H9 (cell line): ENCODE measurements around the gene DAAM1. TPM values are rescaled to one million over a fixed set of nuclear protein-coding genes. Genes with fewer than 3 reads are reported as not detected.

Experiments used
- DNase-seq: peaks from one replicate; pipeline ENCODE4 v3.0.0-alpha.2; 2017
- H2AFZ ChIP-seq: one replicate; pipeline ENCODE4 v1.6.1; 2013; ENCODE audit warnings: mild to moderate bottlenecking, low read length, control low read depth, moderate library complexity
- H2AK5ac ChIP-seq: 2 replicates; pipeline ENCODE4 v1.6.1; 2013; ENCODE audit warnings: low read length, control low read depth, mixed read lengths; ENCODE audit not compliant: insufficient read length
- H2BK120ac ChIP-seq: one replicate; pipeline ENCODE4 v1.6.1; 2013; ENCODE audit warnings: low read depth, mild to moderate bottlenecking, low read length, control low read depth, inconsistent platforms; ENCODE audit not compliant: poor library complexity, severe bottlenecking
- H2BK12ac ChIP-seq: 2 replicates; pipeline ENCODE4 v1.6.1; 2013; ENCODE audit warnings: low read length, control low read depth, mixed read lengths, low read depth; ENCODE audit not compliant: insufficient read length
- H2BK15ac ChIP-seq: 2 replicates; pipeline ENCODE4 v1.6.1; 2013; ENCODE audit warnings: low read depth, low read length, control low read depth
- H2BK20ac ChIP-seq: one replicate; pipeline ENCODE4 v1.6.1; 2013; ENCODE audit warnings: low read depth, mild to moderate bottlenecking, low read length, control low read depth, inconsistent platforms; ENCODE audit not compliant: poor library complexity, severe bottlenecking
- H2BK5ac ChIP-seq: 2 replicates; pipeline ENCODE4 v1.6.1; 2013; ENCODE audit warnings: low read length, control low read depth, mixed read lengths; ENCODE audit not compliant: insufficient read length
- H3K14ac ChIP-seq: 2 replicates; pipeline ENCODE4 v1.6.1; 2013; ENCODE audit warnings: low read length, control low read depth; ENCODE audit not compliant: insufficient read depth
- H3K18ac ChIP-seq: 2 replicates; pipeline ENCODE4 v1.6.1; 2013; ENCODE audit warnings: low read depth, mild to moderate bottlenecking, mixed read lengths, low read length, control low read depth; ENCODE audit not compliant: insufficient read length
- H3K23ac ChIP-seq: 2 replicates; pipeline ENCODE4 v1.6.1; 2013; ENCODE audit warnings: low read length, control low read depth, mixed read lengths, low read depth; ENCODE audit not compliant: insufficient read length
- H3K23me2 ChIP-seq: 2 replicates; pipeline ENCODE4 v1.6.1; 2013; ENCODE audit warnings: low read depth, mild to moderate bottlenecking, mixed read lengths, low read length, control low read depth; ENCODE audit not compliant: insufficient read length, poor library complexity, severe bottlenecking
- H3K27ac ChIP-seq: 2 replicates; pipeline ENCODE4 v1.5.1; 2013; ENCODE audit warnings: low read length, control low read depth, mixed read lengths, low read depth; ENCODE audit not compliant: insufficient read length
- H3K27me3 ChIP-seq: 2 replicates; pipeline ENCODE4 v1.6.1; 2013; ENCODE audit warnings: low read length, control low read depth, inconsistent platforms; ENCODE audit not compliant: insufficient read depth
- H3K4ac ChIP-seq: 2 replicates; pipeline ENCODE4 v1.6.1; 2013; ENCODE audit warnings: low read depth, mild to moderate bottlenecking, control low read depth, inconsistent platforms, low read length, moderate library complexity
- H3K4me1 ChIP-seq: 2 replicates; pipeline ENCODE4 v1.6.1; 2013; ENCODE audit warnings: low read length, control low read depth, inconsistent platforms; ENCODE audit not compliant: insufficient read depth
- H3K4me2 ChIP-seq: 2 replicates; pipeline ENCODE4 v1.6.1; 2013; ENCODE audit warnings: low read length, control low read depth, mixed read lengths; ENCODE audit not compliant: insufficient read length, insufficient read depth
- H3K56ac ChIP-seq: 2 replicates; pipeline ENCODE4 v1.6.1; 2013; ENCODE audit warnings: low read depth, mild to moderate bottlenecking, mixed read lengths, low read length, control low read depth; ENCODE audit not compliant: insufficient read length
- H3K79me1 ChIP-seq: 2 replicates; pipeline ENCODE4 v1.6.1; 2013; ENCODE audit warnings: low read depth, mild to moderate bottlenecking, moderate library complexity, low read length, control low read depth, inconsistent platforms; ENCODE audit not compliant: insufficient read depth, poor library complexity, severe bottlenecking
- H3K79me2 ChIP-seq: 2 replicates; pipeline ENCODE4 v1.6.1; 2013; ENCODE audit warnings: low read length, control low read depth, inconsistent platforms; ENCODE audit not compliant: insufficient read depth
- H3K9ac ChIP-seq: 2 replicates; pipeline ENCODE4 v1.6.1; 2013; ENCODE audit warnings: low read length, control low read depth, mixed read lengths; ENCODE audit not compliant: insufficient read length; ENCODE audit errors: extremely low read depth
- H3K9me3 ChIP-seq: one replicate; pipeline ENCODE4 v1.6.1; 2013; ENCODE audit warnings: low read depth, low read length, inconsistent platforms; ENCODE audit not compliant: control insufficient read depth
- H3T11ph ChIP-seq: one replicate; pipeline ENCODE4 v1.6.1; 2013; ENCODE audit warnings: mild to moderate bottlenecking, low read length, control low read depth, inconsistent platforms
- H4K20me1 ChIP-seq: one replicate; pipeline ENCODE4 v1.6.1; 2013; ENCODE audit not compliant: control insufficient read depth, insufficient read length, insufficient read depth
- H4K5ac ChIP-seq: 2 replicates; pipeline ENCODE4 v1.6.1; 2013; ENCODE audit warnings: low read depth, mild to moderate bottlenecking, mixed read lengths, low read length, control low read depth; ENCODE audit not compliant: insufficient read length
- H4K8ac ChIP-seq: replicated peaks from 2 replicates; pipeline ENCODE4 v1.6.1; 2013; ENCODE audit warnings: low read length, control low read depth, mixed read lengths, low read depth; ENCODE audit not compliant: insufficient read length
- H4K91ac ChIP-seq: 2 replicates; pipeline ENCODE4 v1.6.1; 2013; ENCODE audit warnings: low read depth, mild to moderate bottlenecking, moderate library complexity, mixed read lengths, low read length, control low read depth; ENCODE audit not compliant: insufficient read length
- H3K27ac Mint-ChIP-seq, 3 experiments: 2 replicates in 2 of 3; 3 replicates in 1 of 3; pipeline ENCODE4 v1.8.0; 2020 to 2021; ENCODE audit warnings: mixed read lengths in 3 of 3, mild to moderate bottlenecking in 1 of 3, moderate library complexity in 1 of 3
- H3K27me3 Mint-ChIP-seq: 2 replicates; pipeline ENCODE4 v1.8.0; 2021; ENCODE audit warnings: low read depth, mild to moderate bottlenecking, moderate library complexity, mixed read lengths
- H3K36me3 Mint-ChIP-seq, 3 experiments: 2 replicates in 2 of 3; 3 replicates in 1 of 3; pipeline ENCODE4 v1.8.0; 2020 to 2021; ENCODE audit warnings: low read depth in 3 of 3, mixed read lengths in 3 of 3; ENCODE audit not compliant: insufficient read depth in 1 of 3
- H3K4me1 Mint-ChIP-seq, 2 experiments: 2 replicates each; pipeline ENCODE4 v1.8.0; 2020; ENCODE audit warnings: mixed read lengths in 2 of 2
- H3K4me3 Mint-ChIP-seq, 2 experiments: 2 replicates in 1 of 2; 3 replicates in 1 of 2; pipeline ENCODE4 v1.8.0; 2020 to 2021; ENCODE audit warnings: mild to moderate bottlenecking in 2 of 2, mixed read lengths in 2 of 2, moderate library complexity in 1 of 2
- H3K9me3 Mint-ChIP-seq, 2 experiments: 2 replicates in 1 of 2; 3 replicates in 1 of 2; pipeline ENCODE4 v1.8.0; 2020; ENCODE audit warnings: mild to moderate bottlenecking in 2 of 2, mixed read lengths in 2 of 2, moderate library complexity in 1 of 2
- WGBS: extraction: QIAGEN DNeasy Blood & Tissue Kit; methylation state at CpG from one replicate; pipeline ENCODE4 v1.1.7; 2013; ENCODE audit warnings: missing lambda C conversion rate, low lambda C conversion rate, mixed read lengths; ENCODE audit not compliant: insufficient read length; ENCODE audit errors: extremely low coverage; 5-methylcytosine and 5-hydroxymethylcytosine counted together
- total RNA-seq: library from RNA; stranded (reverse); gene quantifications from 2 replicates; pipeline ENCODE4 v1.2.1, GENCODE V29; 2021
- TF ChIP-seq, protein P1 (sequence below): fragments of 200-600 bp; sonication (generic); conservative IDR thresholded peaks from 3 replicates; pipeline ENCODE4 v1.8.0; 2021; ENCODE audit warnings: antibody characterized with exemption, mild to moderate bottlenecking

DAAM1 gene
- total RNA-seq, 1 experiment from 2014 or later, result 19.5 TPM

DNA sequence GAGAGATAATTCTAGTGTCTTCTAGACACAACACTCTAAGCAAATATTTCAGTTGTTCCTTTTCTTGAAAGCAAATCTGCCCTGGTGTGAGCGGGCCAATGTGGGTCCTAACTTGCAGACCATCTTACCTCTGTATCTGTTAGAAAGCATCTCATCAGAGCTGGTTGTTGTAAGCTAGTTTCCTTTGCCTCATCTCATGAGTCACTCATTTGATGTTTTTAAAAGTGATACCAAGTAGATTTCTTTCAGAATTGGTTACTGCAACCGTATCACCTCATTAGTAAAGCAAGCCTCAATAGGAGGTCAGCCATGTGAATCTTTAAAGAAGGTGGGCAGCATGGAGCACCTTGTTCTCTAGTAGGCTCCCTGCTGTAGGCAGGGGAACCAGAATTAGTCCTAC is 78.6 kb downstream of the DAAM1 start:
- peaks cover 3 to 8% of the 10 kb centered on the region in 2 experiments for H3K4me1 Mint-ChIP-seq

More for the DNA sequence above, 78.6 kb downstream of the DAAM1 start:
- Histone ChIP-seq H3K9ac (no peak overlapping the region), H3T11ph (no peak overlapping the region), H3K9me3 (no peaks in the 10 kb centered on the region), H3K79me2 (no peaks in the 10 kb centered on the region), H3K14ac (no peak overlapping the region), H3K23me2 (no peaks in the 10 kb centered on the region), H2AK5ac (no peak overlapping the region), H2BK12ac (no peak overlapping the region), H2BK120ac (no peak overlapping the region), H3K79me1 (no peaks in the 10 kb centered on the region), H3K4me1 (no peaks in the 10 kb centered on the region), H2AFZ (no peak overlapping the region), H4K20me1 (no peaks in the 10 kb centered on the region), H2BK20ac (no peak overlapping the region), H3K4ac (no peak overlapping the region), H4K91ac (no peak overlapping the region), H3K23ac (no peak overlapping the region), H3K4me2 (no peak overlapping the region), H4K8ac (no peak overlapping the region), H2BK15ac (no peak overlapping the region), H3K27me3 (no peaks in the 10 kb centered on the region), H3K56ac (no peak overlapping the region), H2BK5ac (no peak overlapping the region), H4K5ac (no peak overlapping the region), H3K18ac (no peak overlapping the region), H3K27ac (no peak overlapping the region)
- WGBS, result no CpG with 5 or more reads among the region's 2 CpGs
- no peak overlapping the region for H3K4me3 Mint-ChIP-seq
- H3K27me3 Mint-ChIP-seq, result no peaks in the 10 kb centered on the region
- peaks cover 2 to 5% (median 3%) of the 10 kb centered on the region in 3 experiments; a peak in 5 of 7 replicates for H3K36me3 Mint-ChIP-seq
- H3K9me3 Mint-ChIP-seq, result no peaks in the 10 kb centered on the region
- DNase-seq, result no peak
- TF ChIP-seq, protein P1, sequence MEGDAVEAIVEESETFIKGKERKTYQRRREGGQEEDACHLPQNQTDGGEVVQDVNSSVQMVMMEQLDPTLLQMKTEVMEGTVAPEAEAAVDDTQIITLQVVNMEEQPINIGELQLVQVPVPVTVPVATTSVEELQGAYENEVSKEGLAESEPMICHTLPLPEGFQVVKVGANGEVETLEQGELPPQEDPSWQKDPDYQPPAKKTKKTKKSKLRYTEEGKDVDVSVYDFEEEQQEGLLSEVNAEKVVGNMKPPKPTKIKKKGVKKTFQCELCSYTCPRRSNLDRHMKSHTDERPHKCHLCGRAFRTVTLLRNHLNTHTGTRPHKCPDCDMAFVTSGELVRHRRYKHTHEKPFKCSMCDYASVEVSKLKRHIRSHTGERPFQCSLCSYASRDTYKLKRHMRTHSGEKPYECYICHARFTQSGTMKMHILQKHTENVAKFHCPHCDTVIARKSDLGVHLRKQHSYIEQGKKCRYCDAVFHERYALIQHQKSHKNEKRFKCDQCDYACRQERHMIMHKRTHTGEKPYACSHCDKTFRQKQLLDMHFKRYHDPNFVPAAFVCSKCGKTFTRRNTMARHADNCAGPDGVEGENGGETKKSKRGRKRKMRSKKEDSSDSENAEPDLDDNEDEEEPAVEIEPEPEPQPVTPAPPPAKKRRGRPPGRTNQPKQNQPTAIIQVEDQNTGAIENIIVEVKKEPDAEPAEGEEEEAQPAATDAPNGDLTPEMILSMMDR, result no peak
- no peak overlapping the region for H3K27ac Mint-ChIP-seq
